Measurements from ENCODE around the gene NMT1.

NMT1 gene

GRCh38 chr17:45137561-45138305 lies 76.6 kb downstream of the NMT1 start:
- DNase-seq = no peak

GRCh38 chr17:45138911-45139532 lies 77.9 kb downstream of the NMT1 start:
- DNase-seq = no peak

GRCh38 chr17:45139533-45139920 lies 78.4 kb downstream of the NMT1 start:
- no peak for DNase-seq

- DNase-seq = no peak
Measured at GRCh38 chr17:45143094-45143670, 82.1 kb downstream of the NMT1 start.

- DNase-seq = no peak
Measured at GRCh38 chr17:45143767-45144198, 82.7 kb downstream of the NMT1 start.

GRCh38 chr17:45144199-45145034 lies 83.3 kb downstream of the NMT1 start:
- DNase-seq = no peak

GRCh38 chr17:45145035-45145389 lies 83.9 kb downstream of the NMT1 start:
- no peak for DNase-seq

GRCh38 chr17:45146166-45146565 lies 85.0 kb downstream of the NMT1 start:
- no peak for DNase-seq

GRCh38 chr17:45146592-45146889 lies 85.4 kb downstream of the NMT1 start:
- DNase-seq = no peak

GRCh38 chr17:45146890-45147580 lies 85.9 kb downstream of the NMT1 start:
- peak; percentile 83 to 93 for DNase-seq

- peak; percentile 92 to 96 for DNase-seq
Measured at GRCh38 chr17:45147581-45148182, 86.6 kb downstream of the NMT1 start.

GRCh38 chr17:45148183-45149036 lies 87.3 kb downstream of the NMT1 start, which contains the start of gene HEXIM1:
TSS of gene HEXIM1 (plus strand) at chr17:45148475. CDS start at chr17:45149191, 716 bp downstream.
- DNase-seq = peak; percentile 99 to 100

GRCh38 chr17:45149037-45149668 lies 88.0 kb downstream of the NMT1 start:
- DNase-seq = peak; percentile 87

GRCh38 chr17:45149669-45150664 lies 88.8 kb downstream of the NMT1 start:
- peak; percentile 63 to 67 for DNase-seq

GRCh38 chr17:45150911-45151809 lies 90.0 kb downstream of the NMT1 start:
- DNase-seq = peak; percentile 38 to 66

- DNase-seq = no peak
Measured at GRCh38 chr17:45155029-45155428, 93.9 kb downstream of the NMT1 start.

- DNase-seq = peak; percentile 19 to 26
Measured at GRCh38 chr17:45155483-45155882, 94.4 kb downstream of the NMT1 start.

GRCh38 chr17:45156242-45156641 lies 95.1 kb downstream of the NMT1 start:
- DNase-seq = no peak

Data from Kasumi-1 (cell line).